Neural progenitor cell (in vitro differentiated cells): ENCODE data around the gene SFMBT2.

Source experiments
- CTCF ChIP-seq: fragments of 200-600 bp; sonication (generic); IDR thresholded peaks from 2 replicates; pipeline ENCODE4 v1.5.1; 2017; ENCODE audit warnings: antibody characterized with exemption, mild to moderate bottlenecking
- EZH2phosphoT487 ChIP-seq: fragments of 200-600 bp; sonication (generic); IDR thresholded peaks from 2 replicates; pipeline ENCODE4 v1.6.1; 2017; ENCODE audit warnings: antibody characterized with exemption

GRCh38 chr10:7317786-7318446 lies 92.9 kb downstream of the SFMBT2 start:
- TF ChIP-seq CTCF (no peak), EZH2phosphoT487 (no peak)
